ENCODE data around the gene MXD4.
A peak's percentile ranks its signal among the peaks of the same experiment; 100 is the strongest.
"Not testable (repeated sequence)": the region's sequence is repeated elsewhere in the genome, so short reads cannot be mapped to it uniquely, and the experiment has no call there.

MXD4 gene

GRCh38 chr4:2220016-2220630 lies 41.8 kb downstream of the MXD4 start:
- peak; percentile 74 for DNase-seq (ENCODE audit: low spot score)

GRCh38 chr4:2219233-2219760 lies 42.6 kb downstream of the MXD4 start:
- no peak for DNase-seq (ENCODE audit: low spot score)

GRCh38 chr4:2218436-2218835 lies 43.5 kb downstream of the MXD4 start:
- DNase-seq (ENCODE audit: low spot score) = no peak

GRCh38 chr4:2217726-2218125 lies 44.2 kb downstream of the MXD4 start:
- DNase-seq (ENCODE audit: low spot score) = peak; percentile 94

- DNase-seq (ENCODE audit: low spot score) = peak; percentile 58
Measured at GRCh38 chr4:2212831-2213230, 49.1 kb downstream of the MXD4 start.

- DNase-seq (ENCODE audit: low spot score) = not testable (repeated sequence)
Measured at GRCh38 chr4:2202789-2203188, 59.1 kb downstream of the MXD4 start.

Measured in kidney tubule cell (primary cell).